Measurements from ENCODE around the gene OR13J1.

DNA sequence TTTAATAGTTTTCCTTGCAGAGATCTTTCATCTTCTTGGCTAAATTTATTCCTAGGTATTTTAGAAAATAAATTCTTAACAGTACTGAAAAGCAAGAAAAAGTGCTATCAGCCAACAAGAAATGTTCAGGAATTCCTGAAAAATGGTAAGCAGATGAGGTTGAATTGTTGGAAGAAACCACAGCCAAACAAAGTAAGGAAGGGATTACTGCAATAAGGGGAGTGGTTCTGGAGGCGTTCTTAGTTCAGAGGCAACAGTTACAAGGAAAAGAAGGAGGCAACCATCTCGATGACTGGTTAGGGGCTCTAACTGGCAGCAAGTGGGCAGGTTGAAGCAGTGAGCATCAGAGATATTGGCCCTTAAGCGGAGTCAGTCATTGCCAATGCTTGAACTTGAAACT, 12.8 kb upstream of the OR13J1 start:
- TF ChIP-seq, protein P1, sequence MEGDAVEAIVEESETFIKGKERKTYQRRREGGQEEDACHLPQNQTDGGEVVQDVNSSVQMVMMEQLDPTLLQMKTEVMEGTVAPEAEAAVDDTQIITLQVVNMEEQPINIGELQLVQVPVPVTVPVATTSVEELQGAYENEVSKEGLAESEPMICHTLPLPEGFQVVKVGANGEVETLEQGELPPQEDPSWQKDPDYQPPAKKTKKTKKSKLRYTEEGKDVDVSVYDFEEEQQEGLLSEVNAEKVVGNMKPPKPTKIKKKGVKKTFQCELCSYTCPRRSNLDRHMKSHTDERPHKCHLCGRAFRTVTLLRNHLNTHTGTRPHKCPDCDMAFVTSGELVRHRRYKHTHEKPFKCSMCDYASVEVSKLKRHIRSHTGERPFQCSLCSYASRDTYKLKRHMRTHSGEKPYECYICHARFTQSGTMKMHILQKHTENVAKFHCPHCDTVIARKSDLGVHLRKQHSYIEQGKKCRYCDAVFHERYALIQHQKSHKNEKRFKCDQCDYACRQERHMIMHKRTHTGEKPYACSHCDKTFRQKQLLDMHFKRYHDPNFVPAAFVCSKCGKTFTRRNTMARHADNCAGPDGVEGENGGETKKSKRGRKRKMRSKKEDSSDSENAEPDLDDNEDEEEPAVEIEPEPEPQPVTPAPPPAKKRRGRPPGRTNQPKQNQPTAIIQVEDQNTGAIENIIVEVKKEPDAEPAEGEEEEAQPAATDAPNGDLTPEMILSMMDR (conservative IDR thresholded peaks at IDR 0.05; ENCODE audit: low read depth in 2 of 2): no peak
- no peak for TF ChIP-seq JUNB (IDR thresholded peaks at IDR 0.05; ENCODE audit: unreplicated experiment)
- TF ChIP-seq EZH2 (IDR thresholded peaks at IDR 0.05; ENCODE audit: low read depth, unreplicated experiment): no peak
- TF ChIP-seq POLR2AphosphoS5 (IDR thresholded peaks at IDR 0.05; ENCODE audit: low read depth): no peak

Data from GM23338 (cell line).